Effector CD8-positive, alpha-beta T cell (primary cell): ENCODE measurements around the gene SLC39A3.

Experiments
- DNase-seq: peaks from one replicate; lab custom pipeline; 2025; lab: John Stamatoyannopoulos, UW

Gene SLC39A3

GRCh38 chr19:2747349-2747748 is 7.5 kb upstream of the SLC39A3 start:
- DNase-seq: no peak

- DNase-seq: no peak
Measured at GRCh38 chr19:2744113-2744512, 4.3 kb upstream of the SLC39A3 start.

- no peak for DNase-seq
Measured at GRCh38 chr19:2743099-2743498, 3.3 kb upstream of the SLC39A3 start.

- DNase-seq: no peak
Measured at GRCh38 chr19:2740314-2740656, 468 bp upstream of the SLC39A3 start.

GRCh38 chr19:2736550-2737190 is 3.1 kb downstream of the SLC39A3 start:
- DNase-seq: no peak

- DNase-seq: no peak
Measured at GRCh38 chr19:2735374-2735773, 4.4 kb downstream of the SLC39A3 start.

- no peak for DNase-seq
Measured at GRCh38 chr19:2734589-2735288, 5.1 kb downstream of the SLC39A3 start.

- no peak for DNase-seq
Measured at GRCh38 chr19:2733930-2734588, 5.8 kb downstream of the SLC39A3 start.

GRCh38 chr19:2732883-2733282 is 6.9 kb downstream of the SLC39A3 start:
- no peak for DNase-seq

GRCh38 chr19:2732157-2732725 is 7.6 kb downstream of the SLC39A3 start:
- no peak for DNase-seq

- DNase-seq: no peak
Measured at GRCh38 chr19:2731181-2731995, 8.4 kb downstream of the SLC39A3 start.

GRCh38 chr19:2729943-2730818 is 9.6 kb downstream of the SLC39A3 start:
- no peak for DNase-seq

- DNase-seq: no peak
Measured at GRCh38 chr19:2728783-2729387, 10.9 kb downstream of the SLC39A3 start.

GRCh38 chr19:2727640-2727944 is 12.2 kb downstream of the SLC39A3 start:
- DNase-seq: no peak

- DNase-seq: no peak
Measured at GRCh38 chr19:2726904-2727639, 12.7 kb downstream of the SLC39A3 start.

- no peak for DNase-seq
Measured at GRCh38 chr19:2726160-2726855, 13.5 kb downstream of the SLC39A3 start.

- DNase-seq: no peak
Measured at GRCh38 chr19:2724148-2724557, 15.7 kb downstream of the SLC39A3 start.

- no peak for DNase-seq
Measured at GRCh38 chr19:2723747-2724146, 16.1 kb downstream of the SLC39A3 start.

- no peak for DNase-seq
Measured at GRCh38 chr19:2723345-2723715, 16.5 kb downstream of the SLC39A3 start.
